Gastrocnemius medialis (tissue), 4 donors: ENCODE data around the gene LHPP. TPM values are rescaled to one million over a fixed set of nuclear protein-coding genes. Genes with fewer than 3 reads are reported as not detected.
A peak's percentile ranks its signal among the peaks of the same experiment; 100 is the strongest.

ENCODE experiments used
- ATAC-seq, 2 donors: fragments of 150-250 bp; one replicate each; pipeline ENCODE4 v1.9.1; 2016
- DNase-seq, 2 donors: peaks; one replicate each; pipeline ENCODE4 v3.0.0-alpha.2; 2019
- H3K27ac ChIP-seq, 4 donors: fragments of 200-600 bp; sonication (generic); 1 replicate in 1 of 4; 2 replicates in 3 of 4; pipeline ENCODE4 v1.5.1; 2016 to 2018; ENCODE audit warnings: mild to moderate bottlenecking in 2 of 4, moderate library complexity in 1 of 4
- H3K27me3 ChIP-seq, 3 donors: fragments of 200-600 bp; sonication (generic) in 2 of 3; 1 replicate in 1 of 3; 2 replicates in 2 of 3; pipeline versions ENCODE4 v1.5.1 to v1.6.0; 2016 to 2019; ENCODE audit warnings: mild to moderate bottlenecking in 1 of 3, moderate library complexity in 1 of 3
- H3K36me3 ChIP-seq, 2 donors: fragments of 200-600 bp; sonication (generic) in 1 of 2; one replicate each; pipeline ENCODE4 v1.5.1; 2017 to 2018
- H3K4me1 ChIP-seq, 2 donors: fragments of 200-600 bp; sonication (generic) in 1 of 2; one replicate each; pipeline ENCODE4 v1.5.1; 2016 to 2017; ENCODE audit warnings: mild to moderate bottlenecking in 2 of 2
- H3K4me3 ChIP-seq, 4 donors: fragments of 200-600 bp; sonication (generic) in 3 of 4; 1 replicate in 1 of 4; 2 replicates in 3 of 4; pipeline ENCODE4 v1.5.1; 2016 to 2019; ENCODE audit warnings: mild to moderate bottlenecking in 2 of 4
- H3K9me3 ChIP-seq, 3 donors: fragments of 200-600 bp; sonication (generic) in 2 of 3; 1 replicate in 1 of 3; 2 replicates in 2 of 3; pipeline ENCODE4 v1.5.1; 2016 to 2019
- POLR2A ChIP-seq, 2 donors: fragments of 450-650 bp; IDR thresholded peaks; one replicate each; pipeline ENCODE4 v1.6.1; 2017; ENCODE audit warnings: antibody characterized with exemption in 2 of 2, mild to moderate bottlenecking in 2 of 2, moderate library complexity in 2 of 2
- in situ Hi-C, 4 donors: fragments of 200-750 bp; cut with MboI; loops; one replicate each; pipeline versions ENCODE4 v1.15.0 to v1.8.0; 2017; ENCODE audit warnings: low sequenced_read_pairs in 4 of 4
- intact Hi-C: fragments of 100-400 bp; cut with DNase I; formaldehyde crosslinking; loops from one replicate; pipeline ENCODE4 v1.15.1; 2023; ENCODE audit warnings: low total_unique reads
- total RNA-seq, 4 donors: library from RNA; depleted of rRNA; stranded (reverse); fragments of >200 nt; gene quantifications; one replicate each; pipeline versions ENCODE4 v1.1.0 to v1.2.3, GENCODE V29; 2016
- TF ChIP-seq, protein P1 (sequence below), 5 experiments: fragments of 450-650 bp in 3 of 5; fragments of 200-600 bp in 2 of 5; sonication (generic) in 2 of 5; IDR thresholded peaks in 4 of 5; conservative IDR thresholded peaks in 1 of 5; 1 replicate in 4 of 5; 2 replicates in 1 of 5; pipeline ENCODE4 v1.5.1; 2016 to 2019; ENCODE audit warnings: antibody characterized with exemption in 5 of 5, mild to moderate bottlenecking in 3 of 5, moderate library complexity in 3 of 5

Gene LHPP, protein sequence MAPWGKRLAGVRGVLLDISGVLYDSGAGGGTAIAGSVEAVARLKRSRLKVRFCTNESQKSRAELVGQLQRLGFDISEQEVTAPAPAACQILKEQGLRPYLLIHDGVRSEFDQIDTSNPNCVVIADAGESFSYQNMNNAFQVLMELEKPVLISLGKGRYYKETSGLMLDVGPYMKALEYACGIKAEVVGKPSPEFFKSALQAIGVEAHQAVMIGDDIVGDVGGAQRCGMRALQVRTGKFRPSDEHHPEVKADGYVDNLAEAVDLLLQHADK
- 10 to 100 TPM in 3 of 4 donors, 1 to 10 TPM in 1; 4.9 to 16.0 (median 12.2) TPM for total RNA-seq

DNA sequence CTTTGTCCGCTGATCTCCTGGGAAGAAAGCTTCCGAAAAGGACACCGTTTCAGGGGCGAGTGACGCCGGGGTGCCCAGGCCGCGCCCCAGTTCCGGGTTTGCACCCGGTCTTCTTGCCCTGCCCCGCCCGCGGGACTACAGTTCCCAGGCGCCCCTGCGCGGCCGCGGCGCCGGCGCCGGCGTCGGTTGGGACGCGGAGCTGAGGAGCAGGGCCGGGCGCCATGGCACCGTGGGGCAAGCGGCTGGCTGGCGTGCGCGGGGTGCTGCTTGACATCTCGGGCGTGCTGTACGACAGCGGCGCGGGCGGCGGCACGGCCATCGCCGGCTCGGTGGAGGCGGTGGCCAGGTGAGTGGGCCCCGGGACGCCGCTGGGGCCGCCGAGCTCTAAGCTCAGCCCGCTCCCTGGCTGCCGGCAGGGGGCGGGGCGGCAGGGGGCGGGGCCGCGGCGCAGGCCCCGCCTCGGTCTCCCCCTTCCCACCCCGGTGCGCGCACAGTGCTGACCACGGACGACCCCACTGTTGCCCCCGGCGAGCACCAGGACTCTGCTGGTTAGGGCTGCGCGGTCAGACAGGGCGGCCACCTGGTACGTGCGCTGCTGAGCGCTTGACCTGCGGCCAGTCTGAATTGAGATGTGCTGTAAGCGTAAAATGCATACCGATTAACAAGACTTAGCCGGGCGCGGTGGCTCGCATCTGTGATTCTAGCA is at the start of gene LHPP:
LHPP (plus strand) TSS at position 182 of the 706 bp plus-strand sequence; CDS start at position 222, 40 bp downstream.
- H3K4me1 ChIP-seq = no peaks in the 10 kb centered on the region
- TF ChIP-seq POLR2A (IDR thresholded peaks at IDR 0.05) = peak in 1 of 2 donors; percentile 22
- TF ChIP-seq, protein P1, sequence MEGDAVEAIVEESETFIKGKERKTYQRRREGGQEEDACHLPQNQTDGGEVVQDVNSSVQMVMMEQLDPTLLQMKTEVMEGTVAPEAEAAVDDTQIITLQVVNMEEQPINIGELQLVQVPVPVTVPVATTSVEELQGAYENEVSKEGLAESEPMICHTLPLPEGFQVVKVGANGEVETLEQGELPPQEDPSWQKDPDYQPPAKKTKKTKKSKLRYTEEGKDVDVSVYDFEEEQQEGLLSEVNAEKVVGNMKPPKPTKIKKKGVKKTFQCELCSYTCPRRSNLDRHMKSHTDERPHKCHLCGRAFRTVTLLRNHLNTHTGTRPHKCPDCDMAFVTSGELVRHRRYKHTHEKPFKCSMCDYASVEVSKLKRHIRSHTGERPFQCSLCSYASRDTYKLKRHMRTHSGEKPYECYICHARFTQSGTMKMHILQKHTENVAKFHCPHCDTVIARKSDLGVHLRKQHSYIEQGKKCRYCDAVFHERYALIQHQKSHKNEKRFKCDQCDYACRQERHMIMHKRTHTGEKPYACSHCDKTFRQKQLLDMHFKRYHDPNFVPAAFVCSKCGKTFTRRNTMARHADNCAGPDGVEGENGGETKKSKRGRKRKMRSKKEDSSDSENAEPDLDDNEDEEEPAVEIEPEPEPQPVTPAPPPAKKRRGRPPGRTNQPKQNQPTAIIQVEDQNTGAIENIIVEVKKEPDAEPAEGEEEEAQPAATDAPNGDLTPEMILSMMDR (IDR thresholded peaks at IDR 0.05 in 4 of 5, conservative IDR thresholded peaks at IDR 0.05 in 1 of 5) = peak in 3 of 5 experiments; percentile 63 to 91 (median 69)
- peak within 1 kb of the TSS; percentile 76 to 92 (median 88) for H3K27ac ChIP-seq
- in situ Hi-C loops = no loop called here
- no peaks in the 10 kb centered on the region for H3K9me3 ChIP-seq
- no peaks in the 10 kb centered on the region for H3K36me3 ChIP-seq
- H3K27me3 ChIP-seq = no peaks in the 10 kb centered on the region
- peak; percentile 51 to 76 for DNase-seq
- peak within 1 kb of the TSS; percentile 64 to 72 (median 67) for H3K4me3 ChIP-seq
- ATAC-seq = peak; percentile 97 to 98
- intact Hi-C loops = loop anchor here (2.0 to 5.0 kb wide), 2 partner anchors 47 to 61 kb away; no protein-coding TSS in a partner anchor

DNA sequence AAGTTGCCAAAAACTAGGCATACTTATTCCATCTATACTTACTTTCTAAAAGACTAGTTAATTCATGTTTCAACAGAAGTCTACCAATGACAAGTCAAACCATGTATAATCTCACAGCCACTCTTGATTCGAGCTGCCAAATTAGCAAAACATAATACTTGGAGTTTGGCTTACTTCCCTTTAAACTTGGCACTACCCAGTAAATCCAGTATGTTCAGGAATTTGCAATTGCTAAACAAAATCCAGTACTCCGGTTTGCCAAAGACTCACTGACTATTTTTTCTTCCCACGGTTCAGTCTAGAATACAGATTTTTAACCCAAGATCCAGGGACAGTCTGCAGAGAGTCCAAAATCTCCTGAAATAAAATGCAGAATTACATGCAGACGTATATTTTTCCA is 47.5 kb upstream of the LHPP start:
- no peaks in the 10 kb centered on the region for H3K9me3 ChIP-seq
- in situ Hi-C loops = no loop called here
- no peak overlapping the region for H3K4me3 ChIP-seq

DNA sequence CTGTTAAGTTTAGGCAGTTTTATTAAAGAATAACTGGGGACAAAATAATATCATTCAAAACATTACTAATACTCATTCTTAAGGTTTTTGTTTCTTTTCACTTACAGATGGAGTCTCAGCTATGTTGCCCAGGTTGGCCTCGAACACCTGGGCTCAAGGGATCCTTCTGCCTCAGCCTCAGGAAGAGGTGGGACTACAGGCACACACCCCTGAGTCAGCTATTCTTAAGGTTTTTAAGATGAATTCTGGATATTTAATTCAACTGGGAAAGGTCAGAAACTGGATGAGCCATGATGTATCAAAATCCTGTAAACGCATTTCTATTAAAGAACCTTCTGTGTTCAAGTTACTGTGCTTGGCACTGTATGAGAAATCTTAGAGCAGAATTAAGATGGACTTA is 46.4 kb upstream of the LHPP start:
- peaks cover 35 to 45% of the 10 kb centered on the region in 2 donors for H3K4me1 ChIP-seq
- ATAC-seq (no peak), DNase-seq (no peak)
- no peaks in the 10 kb centered on the region for H3K27me3 ChIP-seq
- H3K36me3 ChIP-seq = peaks cover 0 to 5% of the 10 kb centered on the region in 2 donors
- intact Hi-C loops (loop anchor here (2.0 to 10.0 kb wide), 4 partner anchors 48 to 1410 kb away; partner anchors contain the start of genes ACADSB and IKZF5), in situ Hi-C loops (no loop called here)
- TF ChIP-seq POLR2A (IDR thresholded peaks at IDR 0.05) = no peak
- TF ChIP-seq, protein P1 (IDR thresholded peaks at IDR 0.05 in 4 of 5, conservative IDR thresholded peaks at IDR 0.05 in 1 of 5) = no peak
- H3K4me3 ChIP-seq = peak overlapping the region in 3 of 4 donors; percentile 6 to 21 (median 11)
- H3K27ac ChIP-seq = peak overlapping the region; percentile 66 to 95 (median 88)
- H3K9me3 ChIP-seq = no peaks in the 10 kb centered on the region

More for the DNA sequence above, 47.5 kb upstream of the LHPP start:
- intact Hi-C loops = loop anchor here (2.0 to 10.0 kb wide), 2 partner anchors 49 to 1409 kb away; partner anchors contain the start of genes ACADSB and IKZF5
- DNase-seq = no peak
- peaks cover 0 to 8% of the 10 kb centered on the region in 2 donors for H3K36me3 ChIP-seq
- H3K27me3 ChIP-seq = no peaks in the 10 kb centered on the region
- peak overlapping the region in 2 of 4 donors; percentile 14 to 40 for H3K27ac ChIP-seq
- peaks cover 35 to 45% of the 10 kb centered on the region in 2 donors for H3K4me1 ChIP-seq
- ATAC-seq = no peak
- no peak for TF ChIP-seq POLR2A (IDR thresholded peaks at IDR 0.05)
- TF ChIP-seq, protein P1 (IDR thresholded peaks at IDR 0.05 in 4 of 5, conservative IDR thresholded peaks at IDR 0.05 in 1 of 5) = no peak

DNA sequence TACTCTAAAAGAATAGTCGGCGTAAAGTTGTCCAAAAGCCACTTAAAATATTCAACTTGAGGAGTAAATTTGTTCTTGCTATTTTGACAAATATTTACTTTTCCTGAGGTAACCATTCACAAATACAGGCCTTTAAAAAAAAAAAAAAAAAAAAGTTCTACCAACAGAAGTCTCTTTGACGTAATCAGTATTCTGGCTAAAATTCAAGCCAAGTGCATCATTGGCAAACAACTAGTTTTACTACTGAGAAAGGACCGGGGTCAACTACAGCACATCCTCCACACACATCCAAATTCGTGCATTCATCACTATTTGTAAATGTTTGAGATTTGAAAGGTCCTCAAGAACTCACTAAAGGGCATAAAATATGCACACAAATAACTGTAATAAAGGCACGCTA is 44.9 kb upstream of the LHPP start:
- no peak for ATAC-seq

More for the DNA sequence above, 44.9 kb upstream of the LHPP start:
- DNase-seq = no peak
- Histone ChIP-seq H3K36me3 (no peaks in the 10 kb centered on the region), H3K27me3 (no peaks in the 10 kb centered on the region), H3K9me3 (no peaks in the 10 kb centered on the region), H3K27ac (peak overlapping the region; percentile 81 to 95 (median 94)), H3K4me1 (peaks cover 35 to 45% of the 10 kb centered on the region in 2 donors), H3K4me3 (peak overlapping the region in 2 of 4 donors; percentile 21 to 69)
- intact Hi-C loops = loop anchor here (5.0 to 10.0 kb wide), 3 partner anchors 106 to 1412 kb away; partner anchors contain the start of genes ACADSB and IKZF5
- TF ChIP-seq, protein P1 (IDR thresholded peaks at IDR 0.05 in 4 of 5, conservative IDR thresholded peaks at IDR 0.05 in 1 of 5) = no peak
- no peak for TF ChIP-seq POLR2A (IDR thresholded peaks at IDR 0.05)
- in situ Hi-C loops = no loop called here
